Ovary (tissue), 9 donors: Measurements from ENCODE around the gene GNPTAB. TPM values are rescaled to one million over a fixed set of nuclear protein-coding genes. Genes with fewer than 3 reads are reported as not detected.

ENCODE experiments used
- DNase-seq, 5 donors: peaks; one replicate each; pipeline ENCODE4 v3.0.0-alpha.2; 2019 to 2020
- H3K27ac ChIP-seq, 2 donors: fragments of 200-600 bp; one replicate each; pipeline versions ENCODE4 v1.5.1 to v1.8.0; 2019 to 2022
- H3K27me3 ChIP-seq: fragments of 200-600 bp; one replicate; pipeline ENCODE4 v1.8.0; 2022
- H3K36me3 ChIP-seq: fragments of 200-600 bp; sonication (generic); one replicate; pipeline ENCODE4 v1.5.1; 2019
- H3K4me1 ChIP-seq: one replicate; pipeline ENCODE4 v1.8.1; 2013; ENCODE audit warnings: mild to moderate bottlenecking, moderate library complexity; ENCODE audit not compliant: insufficient read depth
- H3K4me3 ChIP-seq: fragments of 200-600 bp; sonication (generic); one replicate; pipeline ENCODE4 v1.5.1; 2017
- H3K9me3 ChIP-seq, 2 donors: fragments of 200-600 bp in 1 of 2; sonication (generic) in 1 of 2; one replicate each; pipeline versions ENCODE4 v1.5.1 to v1.8.1; 2013 to 2019; ENCODE audit warnings: mild to moderate bottlenecking in 1 of 2, moderate library complexity in 1 of 2
- CTCF ChIP-seq, 3 donors: fragments of 450-650 bp in 2 of 3; fragments of 200-600 bp in 1 of 3; IDR thresholded peaks; one replicate each; pipeline versions ENCODE4 v1.5.1 to v1.8.0; 2016 to 2022; ENCODE audit warnings: antibody characterized with exemption in 3 of 3, mild to moderate bottlenecking in 1 of 3
- EP300 ChIP-seq: sonication (generic); formaldehyde crosslinking; IDR thresholded peaks from one replicate; pipeline ENCODE4 v1.6.1; 2017; ENCODE audit warnings: antibody characterized with exemption
- POLR2A ChIP-seq: fragments of 450-650 bp; IDR thresholded peaks from one replicate; pipeline ENCODE4 v1.6.1; 2017; ENCODE audit warnings: antibody characterized with exemption, mild to moderate bottlenecking, moderate library complexity
- WGBS, 3 donors: extraction: QIAGEN DNeasy Blood & Tissue Kit in 1 of 3; methylation state at CpG; one replicate each; pipeline versions ENCODE4 v1.1.5 to v1.1.7; 2013 to 2017; 5-methylcytosine and 5-hydroxymethylcytosine counted together
- intact Hi-C, 4 donors: fragments of 100-400 bp; cut with DNase I; formaldehyde crosslinking; loops; one replicate each; pipeline versions ENCODE4 v1.11.0 to v1.15.1; 2022 to 2023
- polyA plus RNA-seq, 2 donors: library from polyadenylated mRNA; stranded (reverse); fragments of 200-250 nt in 1 of 2; fragments of 350-450 nt in 1 of 2; fragmentation: Illumina TruSeq in 1 of 2; extraction: RNeasy Lipid Tissue Mini Kit (QIAGEN cat#74804) in 1 of 2; gene quantifications; one replicate each; pipeline ENCODE4 v1.2.3, GENCODE V29; 2013 to 2014
- total RNA-seq, 7 donors: library from RNA; depleted of rRNA in 2 of 7; stranded (reverse); fragments of >200 nt in 2 of 7; fragmentation: NEBNext Ultra II Directional in 3 of 7; extraction: Animal tissue kit (Norgen Biotek cat#: 25700) in 3 of 7; gene quantifications; one replicate each; pipeline versions ENCODE4 v1.1.0 to v1.2.4, GENCODE V29; 2016 to 2023
- donor health status: DM: no; HTN: no; CAD: no; lungs with moderate emphysema.
- donor health status: DM: no; HTN: no; CAD: no.
- donor health status: Bipolar disorder and iron deficiency.
- donor health status: DM: yes; HTN: yes; CAD: no.
- donor health status: DM: no; HTN: no; CAD: no.
- donor health status: DM: yes; HTN: yes; CAD: no.

The GNPTAB gene
- total and polyA plus RNA-seq, 9 donors, result 7.1 to 24.2 (median 16.6) TPM

DNA sequence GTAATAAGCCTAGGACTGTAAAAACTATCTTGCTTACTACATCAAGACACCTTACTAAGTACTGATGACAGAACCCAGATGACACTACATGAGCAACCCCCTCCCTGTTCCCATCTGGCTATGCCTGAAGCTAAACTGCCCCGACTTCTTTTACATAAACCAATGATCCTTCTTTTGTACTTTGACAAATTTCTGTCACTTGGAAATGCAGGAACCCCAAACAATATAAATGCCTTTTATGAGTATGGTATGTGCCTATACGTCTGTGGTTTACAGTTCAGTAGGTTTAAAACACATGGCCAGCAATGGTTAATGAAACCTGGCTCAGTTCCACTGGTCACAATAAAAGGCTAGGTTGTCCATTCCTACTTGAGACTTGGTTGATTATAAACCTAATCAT lies 97.6 kb downstream of the GNPTAB start:
- H3K4me1 ChIP-seq, result no peaks in the 10 kb centered on the region
- no peak for DNase-seq
- H3K9me3 ChIP-seq, result no peaks in the 10 kb centered on the region
- 85 to 89% (median 89%) methylated on average over 2 of the region's 2 CpGs for WGBS, 3 donors
- no peaks in the 10 kb centered on the region for H3K36me3 ChIP-seq
- intact Hi-C loops, result no loop called here
- TF ChIP-seq EP300, result no peak
- TF ChIP-seq CTCF (IDR thresholded peaks at IDR 0.05), result no peak
- no peak overlapping the region for H3K27ac ChIP-seq
- H3K4me3 ChIP-seq, result no peak overlapping the region
- H3K27me3 ChIP-seq, result no peaks in the 10 kb centered on the region

- 91 to 100% (median 93%) methylated on average over 1 of the region's 1 CpG for WGBS, 3 donors
- intact Hi-C loops, result no loop called here
- TF ChIP-seq CTCF (IDR thresholded peaks at IDR 0.05), result no peak
- no peak for TF ChIP-seq EP300
- no peak for TF ChIP-seq POLR2A
- H3K27ac ChIP-seq, result no peak overlapping the region
- H3K36me3 ChIP-seq, result no peaks in the 10 kb centered on the region
- no peak for DNase-seq
- no peaks in the 10 kb centered on the region for H3K27me3 ChIP-seq
- H3K9me3 ChIP-seq, result no peaks in the 10 kb centered on the region
- H3K4me1 ChIP-seq, result no peaks in the 10 kb centered on the region
- H3K4me3 ChIP-seq, result no peak overlapping the region
These were observed 98.4 kb downstream of the GNPTAB start for GRCh38 chr12:101732318-101732717.

DNA sequence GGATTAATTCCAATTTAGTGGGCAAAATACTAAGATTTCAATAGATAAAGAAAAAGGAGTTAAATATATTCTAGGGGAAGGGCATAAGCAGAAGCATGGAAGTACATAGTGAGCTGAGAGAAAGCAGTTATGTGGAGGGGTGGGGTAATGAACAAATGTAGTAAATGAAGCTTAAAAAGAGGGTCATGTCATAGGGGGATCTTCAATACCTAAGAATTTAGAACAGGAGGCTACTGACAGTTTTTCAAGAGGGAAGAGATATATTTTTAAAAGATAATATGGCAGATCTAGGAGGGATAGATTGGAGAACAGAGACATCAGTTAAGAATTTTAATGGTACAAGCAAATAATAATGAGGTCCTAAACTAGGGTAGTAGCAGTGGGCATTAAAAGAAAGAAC lies 100.9 kb downstream of the GNPTAB start:
- TF ChIP-seq CTCF (IDR thresholded peaks at IDR 0.05) (no peak), EP300 (no peak), POLR2A (no peak)
- Histone ChIP-seq H3K36me3 (no peaks in the 10 kb centered on the region), H3K9me3 (no peaks in the 10 kb centered on the region), H3K4me3 (no peak overlapping the region), H3K4me1 (no peaks in the 10 kb centered on the region), H3K27ac (no peak overlapping the region), H3K27me3 (no peaks in the 10 kb centered on the region)
- intact Hi-C loops, result no loop called here
- DNase-seq, result no peak

DNA sequence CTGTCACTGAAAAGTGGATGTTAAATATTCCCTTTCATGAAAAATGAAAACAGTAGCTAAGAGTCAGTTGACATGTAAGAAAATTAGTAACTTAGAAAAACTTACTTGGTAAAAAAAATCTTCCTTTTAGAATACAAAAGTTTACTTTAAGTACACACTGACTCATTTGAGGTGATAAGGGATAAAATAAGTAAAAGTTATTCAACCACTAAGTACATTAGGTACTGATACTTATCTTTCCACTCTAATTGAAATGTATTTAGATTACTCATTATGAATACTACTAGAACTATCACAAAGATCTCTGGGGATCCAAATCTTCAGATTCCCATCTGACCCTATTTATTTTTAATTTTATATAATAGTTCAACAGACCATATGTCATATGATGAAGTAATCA lies 103.7 kb downstream of the GNPTAB start:
- Histone ChIP-seq H3K4me1 (no peaks in the 10 kb centered on the region), H3K36me3 (no peaks in the 10 kb centered on the region)
- DNase-seq, result no peak

More for the DNA sequence above, 103.7 kb downstream of the GNPTAB start:
- Histone ChIP-seq H3K4me3 (no peak overlapping the region), H3K9me3 (no peaks in the 10 kb centered on the region), H3K27ac (no peak overlapping the region), H3K27me3 (no peaks in the 10 kb centered on the region)
- intact Hi-C loops, result loop anchor here in 1 of 4 donors (1.0 kb wide), 1 partner anchor 9 kb away; no protein-coding TSS in a partner anchor
- TF ChIP-seq POLR2A (no peak), EP300 (no peak), CTCF (IDR thresholded peaks at IDR 0.05) (no peak)
